IMR-90 (cell line): Measurements from ENCODE around the gene OR2AJ1.

Experiments
- CEBPB ChIP-seq: IDR thresholded peaks from 2 replicates; pipeline ENCODE4 v1.6.1; 2012; ENCODE audit warnings: low read depth, low read length, improper control_type of control experiment
- CTCF ChIP-seq: conservative IDR thresholded peaks from 2 replicates; pipeline ENCODE4 v1.5.1; 2012; ENCODE audit warnings: mild to moderate bottlenecking, low read depth, low read length, improper control_type of control experiment
- ELK1 ChIP-seq: fragments of 150-350 bp; IDR thresholded peaks from 2 replicates; pipeline ENCODE4 v1.6.1; 2016; ENCODE audit warnings: low read depth, mild to moderate bottlenecking, low read length, moderate library complexity, borderline replicate concordance
- FOS ChIP-seq: fragments of 150-350 bp; IDR thresholded peaks from 2 replicates; pipeline ENCODE4 v1.6.1; 2016; ENCODE audit warnings: low read depth, low read length
- MAFK ChIP-seq: IDR thresholded peaks from 2 replicates; pipeline ENCODE4 v1.6.1; 2012; ENCODE audit warnings: low read depth, low read length, improper control_type of control experiment
- MAZ ChIP-seq: IDR thresholded peaks from 2 replicates; pipeline ENCODE4 v1.6.1; 2012; ENCODE audit warnings: low read depth, mild to moderate bottlenecking, low read length, improper control_type of control experiment, moderate library complexity, borderline replicate concordance
- MXI1 ChIP-seq: IDR thresholded peaks from 2 replicates; pipeline ENCODE4 v1.6.1; 2012; ENCODE audit warnings: low read depth, mild to moderate bottlenecking, low read length, moderate library complexity, borderline replicate concordance
- POLR2A ChIP-seq: IDR thresholded peaks from 2 replicates; pipeline ENCODE4 v1.6.1; 2012; ENCODE audit warnings: mild to moderate bottlenecking, low read depth, low read length
- RAD21 ChIP-seq: IDR thresholded peaks from 2 replicates; pipeline ENCODE4 v1.6.1; 2012; ENCODE audit warnings: low read length, improper control_type of control experiment
- RFX5 ChIP-seq: IDR thresholded peaks from 2 replicates; pipeline ENCODE4 v1.8.0; 2012; ENCODE audit warnings: low read depth, mild to moderate bottlenecking, low read length, moderate library complexity

- no peak for TF ChIP-seq ELK1
- no peak for TF ChIP-seq RAD21
- TF ChIP-seq MXI1, result no peak
- no peak for TF ChIP-seq CTCF
- no peak for TF ChIP-seq POLR2A
- TF ChIP-seq MAFK, result no peak
- no peak for TF ChIP-seq RFX5
- no peak for TF ChIP-seq CEBPB
- TF ChIP-seq MAZ, result no peak
- TF ChIP-seq FOS, result no peak
Measured at GRCh38 chr1:247961791-247962190, 37.1 kb downstream of the OR2AJ1 start.
